H1 (cell line): ENCODE data around the gene WDR5. TPM values are rescaled to one million over a fixed set of nuclear protein-coding genes. Genes with fewer than 3 reads are reported as not detected.

Experiments
- TEAD4 ChIP-seq: IDR thresholded peaks from 2 replicates; pipeline ENCODE4 v1.6.1; 2012; ENCODE audit warnings: low read depth, low read length, inconsistent platforms, mixed read lengths
- polyA plus RNA-seq, 7 experiments: library from polyadenylated mRNA; depleted of rRNA in 3 of 7; stranded (reverse) in 5 of 7; unstranded in 2 of 7; fragments of >200 nt in 5 of 7; fragments of 200-250 nt in 2 of 7; gene quantifications; 1 replicate in 5 of 7; 2 replicates in 1 of 7; 4 replicates in 1 of 7; pipeline versions ENCODE4 v1.2.1 to v1.2.3, GENCODE V29; 2011 to 2013; ENCODE audit warnings: missing spikeins in 2 of 7, mixed read lengths in 2 of 7
- total RNA-seq: library from RNA; stranded (reverse); fragmentation: NEBNext Ultra II Directional; extraction: Animal tissue kit (Norgen Biotek cat#: 25700); gene quantifications from 2 replicates; pipeline ENCODE4 v1.2.1, GENCODE V29; 2021
- TF ChIP-seq, protein P1 (sequence below): fragments of 300-600 bp; sonication (generic); IDR thresholded peaks from 2 replicates; pipeline ENCODE4 v1.7.1; 2012; ENCODE audit warnings: low read length, moderate library complexity, mild to moderate bottlenecking, inconsistent platforms; ENCODE audit not compliant: insufficient replicate concordance

Gene WDR5
- total and polyA plus RNA-seq, 2 of the 8 experiments (the other 6 are each of a cell fraction or from before 2014, with no cell fraction given) = 38.4 to 68.1 TPM

DNA sequence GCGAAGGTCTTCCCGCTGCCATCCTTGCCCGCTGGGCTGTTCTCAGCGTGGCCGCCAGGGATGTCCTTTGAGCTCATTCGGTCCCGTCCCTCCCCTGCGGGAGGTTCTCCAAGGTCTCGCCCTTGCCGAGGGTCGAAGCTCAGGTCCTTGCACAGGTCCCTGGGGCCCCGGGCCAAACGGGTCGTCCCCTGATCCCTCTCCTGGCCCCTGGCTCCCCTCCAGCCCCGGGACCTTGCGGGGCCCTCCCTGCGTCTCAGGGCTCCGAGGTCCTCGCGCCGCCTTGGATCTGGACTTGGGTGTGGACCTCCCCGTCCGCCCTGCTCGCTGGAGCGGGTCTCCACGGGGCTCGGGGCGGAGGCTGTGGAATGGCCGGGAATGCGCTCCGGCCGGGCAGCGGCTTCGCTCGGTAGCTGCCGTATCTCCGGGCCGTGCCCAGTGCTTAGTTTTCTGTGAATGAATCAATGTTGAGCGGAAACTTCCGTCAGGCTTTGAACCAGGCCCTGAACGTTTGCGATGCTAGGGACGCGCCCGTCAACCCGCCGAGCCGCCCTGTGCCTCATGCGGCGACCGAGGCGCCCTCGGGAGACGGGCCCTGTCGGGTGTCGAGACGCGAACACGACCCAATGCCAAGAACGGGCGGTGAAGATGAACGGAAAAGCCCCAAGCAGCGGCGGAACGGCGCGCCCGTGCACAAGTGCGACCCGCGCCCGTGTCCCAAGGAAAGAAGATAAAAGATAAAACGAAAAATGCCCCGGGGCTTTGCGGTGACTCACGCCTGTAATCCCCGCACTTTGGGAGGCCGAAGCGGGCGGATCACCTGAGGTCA lies 27.7 kb downstream of the WDR5 start (continued):
- TF ChIP-seq, protein P1, sequence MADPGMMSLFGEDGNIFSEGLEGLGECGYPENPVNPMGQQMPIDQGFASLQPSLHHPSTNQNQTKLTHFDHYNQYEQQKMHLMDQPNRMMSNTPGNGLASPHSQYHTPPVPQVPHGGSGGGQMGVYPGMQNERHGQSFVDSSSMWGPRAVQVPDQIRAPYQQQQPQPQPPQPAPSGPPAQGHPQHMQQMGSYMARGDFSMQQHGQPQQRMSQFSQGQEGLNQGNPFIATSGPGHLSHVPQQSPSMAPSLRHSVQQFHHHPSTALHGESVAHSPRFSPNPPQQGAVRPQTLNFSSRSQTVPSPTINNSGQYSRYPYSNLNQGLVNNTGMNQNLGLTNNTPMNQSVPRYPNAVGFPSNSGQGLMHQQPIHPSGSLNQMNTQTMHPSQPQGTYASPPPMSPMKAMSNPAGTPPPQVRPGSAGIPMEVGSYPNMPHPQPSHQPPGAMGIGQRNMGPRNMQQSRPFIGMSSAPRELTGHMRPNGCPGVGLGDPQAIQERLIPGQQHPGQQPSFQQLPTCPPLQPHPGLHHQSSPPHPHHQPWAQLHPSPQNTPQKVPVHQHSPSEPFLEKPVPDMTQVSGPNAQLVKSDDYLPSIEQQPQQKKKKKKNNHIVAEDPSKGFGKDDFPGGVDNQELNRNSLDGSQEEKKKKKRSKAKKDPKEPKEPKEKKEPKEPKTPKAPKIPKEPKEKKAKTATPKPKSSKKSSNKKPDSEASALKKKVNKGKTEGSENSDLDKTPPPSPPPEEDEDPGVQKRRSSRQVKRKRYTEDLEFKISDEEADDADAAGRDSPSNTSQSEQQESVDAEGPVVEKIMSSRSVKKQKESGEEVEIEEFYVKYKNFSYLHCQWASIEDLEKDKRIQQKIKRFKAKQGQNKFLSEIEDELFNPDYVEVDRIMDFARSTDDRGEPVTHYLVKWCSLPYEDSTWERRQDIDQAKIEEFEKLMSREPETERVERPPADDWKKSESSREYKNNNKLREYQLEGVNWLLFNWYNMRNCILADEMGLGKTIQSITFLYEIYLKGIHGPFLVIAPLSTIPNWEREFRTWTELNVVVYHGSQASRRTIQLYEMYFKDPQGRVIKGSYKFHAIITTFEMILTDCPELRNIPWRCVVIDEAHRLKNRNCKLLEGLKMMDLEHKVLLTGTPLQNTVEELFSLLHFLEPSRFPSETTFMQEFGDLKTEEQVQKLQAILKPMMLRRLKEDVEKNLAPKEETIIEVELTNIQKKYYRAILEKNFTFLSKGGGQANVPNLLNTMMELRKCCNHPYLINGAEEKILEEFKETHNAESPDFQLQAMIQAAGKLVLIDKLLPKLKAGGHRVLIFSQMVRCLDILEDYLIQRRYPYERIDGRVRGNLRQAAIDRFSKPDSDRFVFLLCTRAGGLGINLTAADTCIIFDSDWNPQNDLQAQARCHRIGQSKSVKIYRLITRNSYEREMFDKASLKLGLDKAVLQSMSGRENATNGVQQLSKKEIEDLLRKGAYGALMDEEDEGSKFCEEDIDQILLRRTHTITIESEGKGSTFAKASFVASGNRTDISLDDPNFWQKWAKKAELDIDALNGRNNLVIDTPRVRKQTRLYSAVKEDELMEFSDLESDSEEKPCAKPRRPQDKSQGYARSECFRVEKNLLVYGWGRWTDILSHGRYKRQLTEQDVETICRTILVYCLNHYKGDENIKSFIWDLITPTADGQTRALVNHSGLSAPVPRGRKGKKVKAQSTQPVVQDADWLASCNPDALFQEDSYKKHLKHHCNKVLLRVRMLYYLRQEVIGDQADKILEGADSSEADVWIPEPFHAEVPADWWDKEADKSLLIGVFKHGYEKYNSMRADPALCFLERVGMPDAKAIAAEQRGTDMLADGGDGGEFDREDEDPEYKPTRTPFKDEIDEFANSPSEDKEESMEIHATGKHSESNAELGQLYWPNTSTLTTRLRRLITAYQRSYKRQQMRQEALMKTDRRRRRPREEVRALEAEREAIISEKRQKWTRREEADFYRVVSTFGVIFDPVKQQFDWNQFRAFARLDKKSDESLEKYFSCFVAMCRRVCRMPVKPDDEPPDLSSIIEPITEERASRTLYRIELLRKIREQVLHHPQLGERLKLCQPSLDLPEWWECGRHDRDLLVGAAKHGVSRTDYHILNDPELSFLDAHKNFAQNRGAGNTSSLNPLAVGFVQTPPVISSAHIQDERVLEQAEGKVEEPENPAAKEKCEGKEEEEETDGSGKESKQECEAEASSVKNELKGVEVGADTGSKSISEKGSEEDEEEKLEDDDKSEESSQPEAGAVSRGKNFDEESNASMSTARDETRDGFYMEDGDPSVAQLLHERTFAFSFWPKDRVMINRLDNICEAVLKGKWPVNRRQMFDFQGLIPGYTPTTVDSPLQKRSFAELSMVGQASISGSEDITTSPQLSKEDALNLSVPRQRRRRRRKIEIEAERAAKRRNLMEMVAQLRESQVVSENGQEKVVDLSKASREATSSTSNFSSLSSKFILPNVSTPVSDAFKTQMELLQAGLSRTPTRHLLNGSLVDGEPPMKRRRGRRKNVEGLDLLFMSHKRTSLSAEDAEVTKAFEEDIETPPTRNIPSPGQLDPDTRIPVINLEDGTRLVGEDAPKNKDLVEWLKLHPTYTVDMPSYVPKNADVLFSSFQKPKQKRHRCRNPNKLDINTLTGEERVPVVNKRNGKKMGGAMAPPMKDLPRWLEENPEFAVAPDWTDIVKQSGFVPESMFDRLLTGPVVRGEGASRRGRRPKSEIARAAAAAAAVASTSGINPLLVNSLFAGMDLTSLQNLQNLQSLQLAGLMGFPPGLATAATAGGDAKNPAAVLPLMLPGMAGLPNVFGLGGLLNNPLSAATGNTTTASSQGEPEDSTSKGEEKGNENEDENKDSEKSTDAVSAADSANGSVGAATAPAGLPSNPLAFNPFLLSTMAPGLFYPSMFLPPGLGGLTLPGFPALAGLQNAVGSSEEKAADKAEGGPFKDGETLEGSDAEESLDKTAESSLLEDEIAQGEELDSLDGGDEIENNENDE = no peak
- no peak for TF ChIP-seq TEAD4
